Activated CD8-positive, alpha-beta memory T cell treated with anti-CD3 and anti-CD28 coated beads, Interleukin-2, amount 50 U/mL, for 1 hour (primary cell): ENCODE results near the gene DNHD1.
"Not testable (repeated sequence)": the region's sequence is repeated elsewhere in the genome, so short reads cannot be mapped to it uniquely, and the experiment has no call there.

Experiments
- DNase-seq: peaks from one replicate; pipeline ENCODE4 v3.0.0-alpha.2; 2020; ENCODE audit errors: extremely low read depth

DNHD1 gene

DNA sequence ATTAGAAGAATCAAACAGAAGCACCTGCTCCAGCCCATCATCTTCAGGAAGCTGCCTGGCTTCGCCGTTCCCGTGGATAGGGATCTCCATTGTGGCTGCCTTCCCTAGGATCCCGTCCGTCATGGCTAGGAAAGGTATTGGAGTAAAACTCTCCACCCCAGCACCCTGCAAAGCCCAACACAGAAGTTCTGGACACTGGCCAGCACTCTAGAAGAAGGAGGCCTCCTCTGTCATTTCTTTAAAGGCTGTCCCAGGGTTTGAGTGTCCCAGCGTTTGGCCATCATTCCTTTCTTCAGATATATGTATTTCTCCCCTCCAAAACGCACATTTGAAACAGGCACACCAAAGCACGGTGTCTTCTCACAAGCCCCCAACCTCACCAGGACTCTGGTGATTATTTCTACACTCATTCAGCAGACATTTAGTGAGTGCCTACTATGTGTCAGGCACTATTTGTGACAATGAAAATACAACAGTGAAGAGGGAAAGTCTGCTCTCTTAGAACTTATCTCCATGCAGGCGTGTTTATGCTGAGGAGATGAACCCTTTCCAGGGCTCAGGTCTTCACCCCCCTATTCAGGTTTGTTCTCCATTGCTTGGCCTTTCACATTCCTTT lies 16.7 kb upstream of the DNHD1 start:
- no peak for DNase-seq

DNA sequence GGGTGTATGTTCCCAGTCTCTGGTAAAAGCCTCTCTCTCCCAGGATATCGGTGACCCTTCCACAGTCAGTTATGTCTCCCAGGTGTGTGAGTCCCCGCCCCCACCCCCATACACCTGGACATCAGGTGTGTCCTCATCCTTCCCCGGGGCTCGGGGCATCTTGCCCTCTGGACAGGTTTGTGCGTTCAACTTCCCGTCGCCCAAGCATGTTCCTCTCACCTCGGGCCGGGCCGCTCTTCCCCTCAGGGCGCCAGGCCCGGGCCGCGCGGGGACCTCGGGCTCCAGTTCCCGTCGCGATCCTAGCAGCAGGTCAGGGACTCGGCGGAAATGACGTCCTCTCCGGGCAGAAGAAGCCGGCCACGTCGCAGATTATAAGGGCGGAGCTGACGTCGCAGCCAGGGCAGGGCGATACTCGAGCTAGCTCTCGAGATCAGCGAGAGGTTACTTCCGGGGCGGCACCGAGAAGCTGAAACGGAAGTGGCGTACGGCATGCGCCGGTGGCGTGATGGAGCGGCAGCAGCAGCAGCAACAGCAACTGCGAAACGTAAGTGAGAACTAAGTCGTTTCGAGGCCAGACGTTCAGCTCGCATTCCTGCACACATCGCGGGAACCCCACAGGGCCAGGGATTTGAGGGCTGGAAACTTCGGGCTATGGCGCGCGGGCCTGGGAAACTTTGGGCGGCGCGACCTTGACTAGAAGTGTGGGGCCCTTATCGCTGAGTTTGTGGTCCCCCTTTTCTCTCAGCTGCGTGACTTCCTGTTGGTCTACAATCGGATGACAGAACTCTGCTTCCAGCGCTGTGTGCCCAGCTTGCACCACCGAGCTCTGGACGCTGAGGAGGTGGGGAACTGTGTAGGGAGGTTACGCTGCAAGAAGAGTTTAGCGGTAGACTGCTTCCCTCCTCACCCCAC lies 15.8 kb upstream of the DNHD1 start, which contains the start of the genes ARFIP2 and TIMM10B:
Gene ARFIP2, minus strand, starts transcription at position 320 of the 912 bp plus-strand sequence. CDS start 910 bp downstream, outside the sequence.
Gene TIMM10B, plus strand, starts transcription at position 490 of the 912 bp plus-strand sequence. Its CDS starts 16 bp downstream, at position 506.
- peak; percentile 84 for DNase-seq

DNA sequence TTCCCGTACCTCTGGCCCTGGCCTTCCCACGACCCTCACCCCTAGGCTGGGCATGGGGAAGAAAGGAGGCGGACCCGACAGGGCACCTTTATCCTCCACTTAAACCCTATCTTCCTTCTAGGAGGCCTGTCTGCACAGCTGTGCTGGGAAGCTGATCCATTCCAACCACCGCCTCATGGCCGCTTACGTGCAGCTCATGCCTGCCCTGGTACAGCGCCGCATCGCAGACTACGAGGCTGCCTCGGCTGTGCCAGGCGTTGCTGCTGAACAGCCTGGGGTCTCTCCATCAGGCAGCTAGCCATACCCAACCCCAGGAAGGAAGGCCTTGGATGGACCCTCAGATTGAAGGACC lies 15.2 kb upstream of the DNHD1 start:
- no peak for DNase-seq

DNA sequence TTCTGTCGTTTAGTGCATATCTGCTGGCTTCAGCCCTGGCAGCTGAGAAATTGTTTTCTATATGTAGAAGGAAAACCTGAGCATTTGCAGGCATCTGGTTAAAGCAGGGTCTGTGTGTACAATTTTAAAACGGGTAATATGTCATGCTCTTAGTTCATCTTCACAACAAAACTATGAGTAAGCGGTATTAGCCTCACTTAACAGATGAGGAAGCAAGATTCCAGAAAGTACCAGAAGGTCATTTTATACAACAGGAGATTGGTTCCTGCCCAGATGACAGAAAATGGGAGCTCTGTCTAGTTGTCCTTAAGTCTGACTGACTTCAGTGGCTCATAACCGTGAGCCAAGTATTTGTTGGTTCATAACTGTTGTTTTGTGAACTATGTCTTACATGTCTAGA lies 14.6 kb upstream of the DNHD1 start:
- no peak for DNase-seq

DNA sequence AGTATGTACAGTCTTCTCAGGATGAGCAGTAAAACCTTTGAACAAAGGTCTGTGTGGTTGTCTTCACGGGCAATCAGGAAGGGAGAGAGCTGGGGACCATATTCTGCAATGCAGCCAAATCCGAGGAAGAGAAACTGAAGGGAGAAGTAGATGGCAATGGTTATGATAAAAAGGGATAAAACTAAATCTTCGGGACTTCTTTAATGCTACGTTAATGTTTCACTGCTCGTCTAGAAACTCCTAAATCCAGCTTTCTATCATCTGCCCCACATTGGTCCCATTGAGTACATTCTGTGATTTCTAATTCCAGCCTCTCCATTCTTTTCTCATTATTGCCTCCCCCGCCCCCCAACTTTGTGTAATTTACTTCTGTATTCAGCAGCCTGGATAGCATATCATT lies 14.1 kb upstream of the DNHD1 start:
- no peak for DNase-seq

DNA sequence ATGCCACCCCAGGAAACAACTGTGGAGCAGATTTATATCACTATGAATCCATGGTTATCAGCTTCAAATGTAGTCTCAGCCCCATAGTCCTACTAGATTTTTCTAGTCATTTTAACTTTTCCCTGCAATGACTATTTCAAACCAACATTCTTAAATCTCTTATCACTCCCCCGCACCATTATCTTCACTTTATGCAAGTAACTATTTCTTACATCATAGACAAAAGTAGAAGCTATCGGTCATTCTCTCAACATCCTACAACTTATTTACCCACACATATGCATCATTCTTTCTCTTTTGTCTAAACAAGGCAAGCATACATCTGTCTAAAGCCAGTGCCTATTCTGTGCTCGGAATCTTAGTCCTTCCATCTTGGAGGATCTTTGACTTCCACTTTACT lies 11.4 kb upstream of the DNHD1 start:
- DNase-seq: no peak

DNA sequence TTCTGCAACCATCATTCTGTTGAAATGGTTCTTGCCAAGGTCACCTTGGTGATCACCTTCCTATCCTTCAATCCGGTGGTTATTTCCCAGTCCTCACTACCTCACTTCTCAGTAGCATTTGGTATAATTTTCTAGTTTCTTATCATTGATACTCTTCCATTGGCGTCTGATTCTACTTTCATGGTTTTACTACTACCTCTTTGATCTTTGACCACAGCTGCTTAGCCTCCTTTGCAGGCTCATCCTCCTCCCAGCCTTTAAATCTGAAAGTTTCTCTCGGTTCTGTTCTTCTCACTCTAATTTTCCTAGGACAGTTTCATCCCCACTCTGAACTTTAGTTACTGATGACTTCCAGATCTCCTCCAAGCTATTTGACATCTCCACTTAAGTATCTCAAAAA lies 10.8 kb upstream of the DNHD1 start:
- DNase-seq: no peak

DNA sequence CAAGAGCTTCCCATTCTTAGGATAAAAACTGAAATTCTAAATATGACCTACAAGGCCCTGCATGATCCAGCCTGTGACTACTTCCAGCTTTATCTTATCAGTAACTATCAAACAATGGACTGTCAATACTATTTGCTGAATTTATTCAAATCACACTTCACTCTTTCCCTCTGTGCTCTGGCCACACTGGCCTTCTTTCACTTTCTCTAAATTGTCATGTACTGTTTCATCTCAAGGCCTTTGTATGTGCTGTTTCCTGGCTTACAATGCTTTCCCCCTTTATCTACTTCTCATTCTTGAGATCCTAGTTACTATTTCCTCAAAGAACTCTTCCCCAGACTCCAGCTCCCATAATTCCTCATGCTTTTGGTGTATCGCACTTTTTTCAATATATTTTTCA lies 10.1 kb upstream of the DNHD1 start:
- DNase-seq: no peak

DNA sequence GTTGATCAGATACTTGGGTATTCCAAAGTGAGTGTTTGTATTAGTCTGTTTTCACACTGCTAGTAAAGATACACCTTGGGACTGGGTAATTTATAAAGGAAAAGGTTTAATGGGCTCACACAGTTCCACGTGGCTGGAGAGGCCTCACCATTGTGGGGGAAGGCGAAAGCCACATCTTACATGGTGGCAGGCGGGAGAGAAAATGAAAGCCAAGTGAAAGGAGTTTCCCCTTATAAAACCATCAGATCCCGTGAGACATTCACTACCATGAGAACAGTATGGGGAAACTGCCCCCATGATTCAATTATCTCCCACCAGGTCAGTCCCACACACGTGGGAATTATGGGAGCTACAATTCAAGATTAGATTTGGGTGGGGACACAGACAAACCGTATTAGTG lies 8.7 kb upstream of the DNHD1 start:
- DNase-seq: no peak

DNA sequence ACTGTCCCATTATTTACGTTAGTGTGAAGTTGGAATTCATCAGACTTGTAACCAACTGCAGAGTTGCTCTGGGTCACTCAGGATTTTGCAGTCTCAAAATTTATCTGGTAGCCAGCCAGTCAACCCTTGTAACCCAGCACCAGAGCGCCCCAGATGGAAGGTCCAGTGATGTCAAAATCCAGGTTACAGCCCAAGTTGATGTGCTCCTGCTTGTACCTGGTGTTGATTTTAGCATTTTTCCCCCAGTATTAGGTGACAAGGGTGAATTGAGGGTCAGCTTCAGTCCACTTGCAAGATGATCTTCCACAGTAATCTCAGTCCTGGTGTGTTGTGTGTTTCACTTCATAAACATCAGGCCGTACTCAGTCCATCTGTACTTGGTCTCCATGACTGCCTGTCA lies 8.3 kb upstream of the DNHD1 start:
- DNase-seq: no peak

DNA sequence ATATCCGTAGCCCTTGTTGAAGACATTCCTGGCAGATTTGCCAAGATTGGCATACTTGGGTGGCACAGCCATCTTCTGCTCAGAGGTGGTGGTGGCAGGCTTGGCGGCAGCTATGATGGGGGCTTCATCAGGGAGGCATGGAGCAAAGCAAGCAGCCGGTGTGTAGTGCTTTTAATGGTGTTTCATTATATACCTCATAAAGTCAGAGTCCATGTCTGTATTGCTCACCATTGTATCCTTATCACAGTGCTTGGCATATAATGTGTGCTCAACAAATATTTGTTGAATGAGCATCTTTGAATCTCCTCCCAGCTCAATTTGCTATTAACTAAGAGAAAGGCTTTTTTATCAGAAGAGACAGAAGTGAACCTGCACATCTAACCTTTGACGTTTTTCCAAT lies 7.8 kb upstream of the DNHD1 start:
- DNase-seq: no peak

DNA sequence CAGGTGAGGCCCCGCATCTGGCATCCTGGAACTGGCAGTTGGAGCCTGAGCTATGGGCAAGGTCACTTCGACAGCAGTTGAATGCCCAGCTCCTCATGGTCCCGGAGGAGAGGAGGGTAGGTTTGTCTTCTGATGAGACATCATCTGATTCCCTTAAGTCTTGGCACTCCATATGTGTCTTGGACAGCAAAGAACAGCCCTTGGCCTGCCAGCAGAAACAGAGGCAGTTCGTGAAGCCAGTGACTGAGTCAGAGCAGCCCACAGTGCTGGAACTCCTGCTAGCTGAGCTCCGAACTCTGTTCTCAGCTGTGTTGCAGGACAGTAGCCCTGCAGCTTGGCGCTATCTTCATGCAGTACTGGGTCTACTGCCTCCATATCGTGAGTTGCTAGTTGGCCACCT lies 1.0 kb downstream of the DNHD1 start:
- DNase-seq: no peak

DNA sequence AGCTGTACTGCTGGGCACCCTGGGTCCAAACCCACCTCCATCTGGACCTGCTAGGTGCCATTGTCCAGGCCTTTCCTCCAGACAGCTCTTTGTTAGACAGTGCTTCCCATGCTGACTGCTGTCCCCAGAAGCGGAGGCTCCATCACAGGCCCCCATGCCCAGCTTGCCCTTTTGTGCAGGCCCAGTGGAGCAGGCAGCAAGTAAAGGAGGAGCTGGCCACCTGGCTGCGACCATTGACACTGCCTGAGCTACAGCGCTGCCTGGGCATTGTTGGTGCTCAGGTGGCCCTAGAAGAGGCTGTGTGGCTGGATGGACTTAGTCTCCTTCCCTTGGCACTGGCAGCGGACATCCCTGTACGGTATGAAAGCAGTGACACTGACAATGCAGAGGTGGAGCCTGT lies 1.5 kb downstream of the DNHD1 start:
- no peak for DNase-seq

DNA sequence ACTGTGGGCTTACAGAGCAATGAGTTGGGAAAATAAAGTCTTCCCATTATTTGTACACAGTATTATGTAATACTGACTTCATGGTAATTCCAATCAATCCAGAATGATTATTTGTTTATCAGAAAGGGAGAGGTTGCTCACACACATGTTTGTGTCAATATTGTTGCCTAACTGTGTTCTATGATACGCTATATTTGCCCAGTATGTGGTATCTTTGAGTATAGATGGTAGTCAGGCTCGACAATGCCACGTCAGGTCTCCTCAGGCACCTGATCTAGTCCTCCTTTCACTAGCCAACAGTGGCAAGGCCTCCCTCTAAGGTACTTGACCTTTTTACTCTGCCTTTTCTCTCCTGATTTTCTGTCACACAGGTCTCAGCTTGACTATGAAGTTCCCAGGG lies 5.3 kb downstream of the DNHD1 start:
- DNase-seq: no peak

DNA sequence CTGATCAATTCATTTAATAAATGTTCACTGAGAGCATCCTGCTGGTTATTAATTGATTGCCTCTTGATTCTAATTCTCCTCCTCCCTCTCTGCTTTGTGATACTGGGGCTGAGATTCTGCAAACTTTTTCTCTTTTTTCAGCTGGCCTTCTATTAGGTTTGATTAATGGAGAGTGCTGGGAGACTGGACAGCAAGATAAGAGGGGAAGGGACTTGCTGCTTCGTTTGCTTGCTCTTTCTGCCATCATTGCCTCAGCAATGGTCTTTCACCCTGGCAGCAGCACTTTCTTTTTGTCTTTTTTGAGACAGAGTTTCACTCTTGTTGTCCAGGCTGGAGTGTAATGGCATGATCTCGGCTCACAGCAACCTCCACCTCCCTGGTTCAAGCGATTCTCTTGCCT lies 7.1 kb downstream of the DNHD1 start:
- no peak for DNase-seq

DNA sequence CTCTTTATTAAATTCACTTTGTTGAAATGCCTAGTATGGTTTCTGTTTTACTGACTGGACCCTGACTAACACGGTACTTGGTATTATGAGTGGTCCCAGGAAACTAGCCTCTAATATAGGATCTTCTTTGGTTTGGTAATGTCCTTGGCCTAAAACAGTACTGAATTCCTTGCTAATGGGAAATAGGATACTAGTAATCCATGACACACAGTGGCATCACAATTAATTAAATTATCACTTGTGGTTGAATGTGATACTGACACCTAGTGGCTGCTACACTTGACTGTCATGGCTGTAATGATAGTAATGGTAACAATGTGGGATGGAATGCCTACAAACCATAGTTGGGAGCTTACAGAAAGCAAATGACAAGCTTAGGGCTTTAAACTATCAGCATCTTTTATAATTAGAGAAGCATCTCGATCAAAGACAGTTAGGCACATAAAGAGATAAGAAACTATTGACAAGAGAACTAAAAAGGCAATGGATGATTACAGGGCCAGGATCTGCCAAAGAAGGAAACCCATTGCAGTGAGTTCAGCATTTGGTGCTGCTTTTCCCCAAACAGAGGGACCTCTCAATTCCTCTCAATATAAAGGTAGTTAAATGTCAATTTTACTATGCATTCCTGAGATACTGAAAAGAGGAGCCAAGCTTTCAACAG lies 8.6 kb downstream of the DNHD1 start:
- no peak for DNase-seq

DNA sequence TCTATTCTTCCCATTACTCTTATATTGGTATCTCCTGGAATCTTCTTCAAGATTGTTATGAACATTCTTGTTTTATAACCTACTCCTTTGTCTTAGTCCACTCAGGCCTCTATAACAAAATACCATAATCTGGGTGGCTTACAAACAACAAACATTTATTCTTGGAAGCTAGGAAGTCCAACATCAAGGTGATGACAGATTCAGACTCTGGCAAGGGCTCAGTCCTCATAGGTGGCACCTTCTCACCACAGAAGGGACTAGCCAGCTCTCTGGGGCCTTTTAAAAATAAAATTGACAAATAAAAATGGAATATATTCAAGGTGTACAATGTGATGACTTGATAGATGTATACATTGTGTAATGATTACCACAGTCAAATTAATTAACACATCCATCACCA lies 19.8 kb downstream of the DNHD1 start:
- no peak for DNase-seq

DNA sequence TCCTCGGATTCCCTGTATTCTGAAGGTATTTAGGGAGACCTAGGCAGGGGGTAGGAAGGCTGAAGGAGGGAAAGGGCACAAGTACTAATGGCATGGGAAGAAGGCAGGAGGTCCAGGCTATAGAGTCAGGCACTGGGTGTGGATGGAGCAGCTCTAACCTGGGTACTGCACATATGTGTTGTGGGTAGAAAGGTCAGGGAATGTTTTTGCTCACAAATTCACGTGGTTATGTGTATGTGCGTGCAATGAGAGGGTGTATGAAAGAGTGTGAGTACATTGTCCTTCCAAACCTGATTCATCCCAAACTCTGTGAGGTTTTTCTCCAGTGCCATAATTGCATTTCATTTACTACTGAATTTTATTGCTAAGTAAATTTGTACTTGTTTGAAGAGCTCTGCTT lies 23.2 kb downstream of the DNHD1 start:
- DNase-seq: no peak

DNA sequence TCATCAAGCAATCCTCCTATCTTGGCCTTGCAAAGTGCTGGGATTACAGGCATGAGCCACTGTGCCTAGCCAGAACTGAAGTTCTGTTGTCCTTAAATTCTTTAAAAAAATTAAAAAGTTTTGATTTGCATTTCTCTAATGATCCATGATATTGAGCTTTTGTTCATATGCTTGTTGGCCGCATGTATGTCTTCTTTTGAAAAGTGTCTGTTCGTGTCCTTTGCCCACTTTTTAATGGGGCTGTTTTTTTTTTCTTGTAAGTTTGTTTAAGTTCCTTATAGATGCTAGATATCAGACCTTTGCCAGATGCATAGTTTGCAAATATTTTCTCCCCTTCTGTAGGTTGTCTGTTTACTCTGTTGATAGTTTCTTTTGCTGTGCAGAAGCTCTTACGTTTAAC lies 24.9 kb downstream of the DNHD1 start:
- not testable (repeated sequence) for DNase-seq

DNA sequence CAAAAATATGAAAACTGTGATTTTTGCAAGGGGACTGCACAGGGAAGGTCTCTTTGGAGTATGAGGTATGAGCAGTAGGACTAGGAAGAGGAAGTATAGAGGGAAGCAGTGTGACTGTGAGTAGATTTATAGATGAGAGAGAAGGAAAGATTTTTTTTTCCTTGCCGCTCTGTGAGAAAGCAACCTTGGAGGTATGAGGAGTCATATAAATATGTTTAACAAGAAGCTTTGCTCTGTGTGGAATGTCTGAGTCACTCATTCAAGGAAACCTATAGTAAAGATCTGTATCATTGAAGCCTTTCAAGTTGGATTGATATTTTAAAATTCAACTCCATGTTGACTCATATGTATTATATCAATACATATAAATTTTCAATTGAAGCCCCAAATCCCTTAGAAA lies 26.2 kb downstream of the DNHD1 start:
- DNase-seq: no peak

DNA sequence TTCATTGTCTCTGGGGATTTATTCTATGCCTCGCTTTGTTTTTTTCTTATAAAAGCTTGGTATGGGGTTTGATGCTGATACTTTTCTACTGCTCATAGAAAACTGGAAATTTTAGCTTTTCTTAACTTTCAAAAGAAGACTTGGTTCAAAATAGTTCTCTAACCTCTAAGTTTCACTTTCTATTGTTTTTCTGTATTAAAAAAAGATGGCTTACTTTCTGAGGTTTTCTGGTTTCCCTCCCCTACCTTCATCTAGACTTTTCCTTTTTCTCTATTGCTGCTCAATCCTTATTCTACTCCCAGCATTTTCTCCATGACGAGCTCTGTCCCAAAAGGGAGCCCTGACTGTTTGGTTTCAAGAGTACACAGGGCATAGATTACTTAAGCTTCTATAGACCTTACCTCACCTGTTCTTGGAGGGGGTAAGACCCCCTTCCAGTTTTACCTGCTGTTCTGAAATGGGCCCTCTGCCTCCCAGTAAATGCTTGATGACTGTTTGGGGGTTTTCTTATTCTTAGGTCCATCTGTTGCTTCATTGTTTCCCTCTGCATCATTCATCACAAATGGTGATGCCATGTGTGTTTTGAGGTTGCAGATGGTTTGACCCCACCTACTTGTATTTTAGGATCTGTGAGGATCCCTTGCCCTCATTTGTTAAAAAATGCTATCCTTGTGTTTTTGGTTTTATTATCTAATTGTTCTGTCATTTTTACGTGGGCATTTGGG lies 29.5 kb downstream of the DNHD1 start:
- no peak for DNase-seq

DNA sequence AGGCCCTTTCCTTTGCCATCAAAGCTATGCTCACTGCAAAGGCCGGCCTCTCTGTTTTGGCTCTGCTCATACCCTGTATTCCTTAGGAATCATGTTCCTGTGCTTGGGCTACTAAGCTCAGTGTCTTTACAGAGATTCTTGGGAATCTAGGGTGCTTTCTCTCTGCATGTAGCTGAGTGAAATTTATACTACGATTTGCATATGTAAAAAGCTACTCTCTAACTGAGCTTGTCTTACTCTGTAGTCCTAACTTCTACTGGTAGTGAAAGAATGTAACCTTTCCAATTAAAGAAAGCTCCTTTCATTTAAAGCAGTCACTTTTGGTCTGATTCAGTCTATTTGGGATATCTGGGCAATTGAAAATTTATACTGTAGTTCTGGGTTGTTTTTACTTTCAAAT lies 32.2 kb downstream of the DNHD1 start:
- no peak for DNase-seq
